NK-92 (cell line): ENCODE measurements around the gene EGF.

Source experiments
- DNase-seq: peaks from one replicate; lab custom pipeline; 2025; ENCODE audit not compliant: unreplicated experiment; lab: John Stamatoyannopoulos, UW

Gene EGF

DNA sequence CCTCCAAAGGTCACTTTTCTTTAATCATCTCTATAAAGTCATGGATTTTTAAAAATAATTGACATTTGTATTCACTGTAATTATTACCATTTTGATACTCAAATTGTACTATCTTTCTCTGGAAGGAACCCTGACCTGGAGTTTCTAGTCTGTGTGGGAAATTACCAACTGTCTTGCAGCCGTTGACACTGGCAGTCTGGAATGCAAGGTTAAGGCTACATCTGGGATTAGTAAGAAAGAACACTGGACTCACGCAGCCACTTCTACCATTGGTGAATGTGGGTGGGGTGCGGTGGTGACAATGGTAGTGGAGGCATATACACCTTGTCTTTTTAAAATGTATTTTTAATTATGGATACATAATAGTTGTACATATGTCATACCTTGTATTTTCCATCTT lies 40.9 kb downstream of the EGF start:
- no peak for DNase-seq

- no peak for DNase-seq
These were observed 42.5 kb downstream of the EGF start for GRCh38 chr4:109955146-109955545.

GRCh38 chr4:109957227-109957626 lies 44.5 kb downstream of the EGF start:
- no peak for DNase-seq

DNA sequence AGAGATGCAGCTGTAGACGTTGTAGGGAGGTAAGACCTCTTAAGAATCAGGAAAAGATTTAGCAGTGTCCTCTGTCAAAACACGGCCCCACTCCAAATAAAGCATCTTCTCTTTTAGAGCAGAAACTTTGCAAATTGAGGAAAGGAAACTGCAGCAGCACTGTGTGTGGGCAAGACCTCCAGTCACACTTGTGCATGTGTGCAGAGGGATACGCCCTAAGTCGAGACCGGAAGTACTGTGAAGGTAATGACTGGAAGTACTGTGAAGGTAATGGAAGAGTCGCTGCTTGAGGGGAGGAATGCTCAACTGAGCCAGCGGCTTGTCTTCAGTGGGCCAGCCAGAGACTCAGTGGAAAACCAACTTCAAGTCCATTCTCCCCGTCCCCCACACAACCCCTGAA lies 46.5 kb downstream of the EGF start:
- no peak for DNase-seq

- DNase-seq: no peak
These were observed 49.7 kb downstream of the EGF start for GRCh38 chr4:109962401-109962800.

- DNase-seq: no peak
These were observed 54.3 kb downstream of the EGF start for GRCh38 chr4:109966891-109967481.

- no peak for DNase-seq
These were observed 55.3 kb downstream of the EGF start for GRCh38 chr4:109967798-109968520.

GRCh38 chr4:109969087-109969486 lies 56.4 kb downstream of the EGF start:
- no peak for DNase-seq

GRCh38 chr4:109969919-109970318 lies 57.2 kb downstream of the EGF start:
- no peak for DNase-seq

GRCh38 chr4:109972786-109973528 lies 60.3 kb downstream of the EGF start:
- DNase-seq: no peak

GRCh38 chr4:109973529-109973905 lies 60.8 kb downstream of the EGF start:
- no peak for DNase-seq

DNA sequence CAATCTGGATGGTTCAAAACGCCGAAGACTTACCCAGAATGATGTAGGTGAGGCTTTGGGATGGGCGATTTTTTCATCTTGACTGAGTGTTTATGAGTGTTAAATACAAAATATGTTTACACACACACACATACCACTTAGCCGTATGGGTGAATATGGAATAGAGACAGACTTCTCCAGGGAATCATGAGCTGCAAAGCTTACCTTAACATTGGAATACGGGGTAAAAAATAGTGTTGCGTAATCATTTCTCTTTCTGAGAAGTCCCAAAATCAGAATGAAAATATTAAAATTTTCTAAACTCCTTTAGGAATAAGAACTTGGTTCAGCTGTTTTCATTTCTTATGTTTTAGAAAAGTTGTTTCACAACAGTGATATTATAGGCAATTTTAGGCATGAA lies 63.5 kb downstream of the EGF start:
- no peak for DNase-seq

DNA sequence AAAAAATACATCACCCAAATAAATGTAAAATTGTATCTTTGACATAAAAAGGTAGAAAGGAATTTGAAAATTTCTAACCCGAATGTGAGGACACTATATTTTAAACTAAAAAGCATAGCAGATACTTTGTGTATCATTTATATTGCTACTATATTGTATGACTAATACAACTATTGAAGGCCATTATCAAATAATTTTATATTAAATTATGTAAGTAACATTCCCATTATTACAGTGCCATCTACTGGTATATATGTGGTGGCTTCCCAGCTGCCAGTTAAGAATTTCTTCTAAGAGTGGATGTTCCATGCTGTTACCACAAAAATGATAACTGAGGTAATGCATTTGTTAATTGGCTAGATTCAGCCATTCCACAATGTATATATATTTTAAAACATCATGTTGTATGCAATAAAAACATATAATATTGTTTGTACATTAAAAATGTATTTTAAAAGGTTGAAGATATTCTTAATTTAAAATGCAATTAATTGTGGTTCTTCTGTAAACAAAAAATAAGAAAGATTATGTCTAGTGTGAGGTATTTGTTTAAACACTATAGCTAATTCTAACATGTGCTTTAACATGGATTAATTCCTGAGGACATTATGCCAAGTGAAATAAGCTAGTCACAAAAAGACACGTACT lies 65.3 kb downstream of the EGF start:
- DNase-seq: no peak

DNA sequence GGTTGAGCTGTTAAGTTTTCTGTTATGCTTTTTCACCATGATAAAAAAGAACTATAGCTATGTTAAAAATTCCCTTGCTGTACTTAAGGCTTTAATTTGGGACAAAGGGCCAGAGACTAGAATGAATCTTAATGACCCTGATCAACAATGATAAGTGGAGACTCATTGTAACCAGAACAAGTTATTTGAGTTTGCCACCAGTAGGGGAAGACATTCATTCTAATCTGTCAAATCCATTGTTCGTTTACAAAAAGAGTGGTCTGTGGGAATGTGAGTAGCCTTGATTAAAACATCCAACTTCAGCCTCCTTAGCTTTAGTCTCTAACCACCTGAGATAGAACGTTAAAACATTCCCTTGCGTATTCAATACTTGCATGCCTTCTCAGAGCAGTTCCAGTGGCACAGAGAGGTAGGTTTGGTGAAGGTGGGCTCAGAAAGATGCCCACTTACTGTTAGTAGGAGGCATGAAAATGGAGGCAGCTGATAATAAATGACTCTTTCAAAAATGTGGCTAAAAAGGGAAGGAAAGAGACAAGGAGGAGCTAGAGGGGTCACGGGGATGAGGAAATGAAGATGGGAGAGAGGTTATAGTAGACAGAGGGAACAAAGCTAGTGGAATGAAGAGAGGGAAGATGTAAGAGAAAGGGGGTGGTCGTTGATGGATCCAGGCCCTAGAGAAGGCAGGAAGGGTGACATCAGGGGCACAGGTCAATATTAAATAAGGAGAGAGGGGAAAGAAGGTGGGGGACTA lies 66.2 kb downstream of the EGF start:
- no peak for DNase-seq

DNA sequence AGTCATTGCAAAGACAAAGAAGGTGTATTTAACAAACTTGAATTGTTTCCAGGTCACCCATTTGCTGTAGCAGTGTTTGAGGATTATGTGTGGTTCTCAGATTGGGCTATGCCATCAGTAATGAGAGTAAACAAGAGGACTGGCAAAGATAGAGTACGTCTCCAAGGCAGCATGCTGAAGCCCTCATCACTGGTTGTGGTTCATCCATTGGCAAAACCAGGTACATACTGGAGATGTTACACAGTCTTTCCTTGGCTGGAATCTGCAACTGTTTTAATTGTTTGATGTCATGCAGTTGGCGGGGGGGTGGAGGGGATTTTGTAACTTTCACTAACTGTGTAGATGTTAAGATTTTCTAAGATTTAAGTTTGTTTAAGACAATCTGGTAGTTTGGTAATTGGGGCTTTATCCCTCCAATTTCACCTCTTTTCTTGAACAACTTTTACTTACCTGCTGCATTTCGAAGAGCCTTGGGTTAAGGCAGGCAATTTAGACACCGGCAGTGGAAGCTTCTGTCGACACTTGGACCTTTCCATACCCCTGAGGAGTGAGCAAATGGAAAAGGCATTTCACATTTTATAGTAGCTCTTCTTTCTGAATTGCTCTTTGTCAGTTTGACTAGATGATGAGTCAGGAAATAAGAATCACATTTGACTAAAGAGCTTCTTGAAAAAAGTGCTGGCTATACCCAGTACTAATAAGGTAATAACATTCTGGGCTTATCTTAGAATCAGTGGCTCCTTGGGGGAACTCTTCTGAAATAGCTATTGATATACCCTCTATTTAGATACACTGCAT lies 67.4 kb downstream of the EGF start:
- no peak for DNase-seq

- no peak for DNase-seq
These were observed 69.3 kb downstream of the EGF start for GRCh38 chr4:109981936-109982335.

DNA sequence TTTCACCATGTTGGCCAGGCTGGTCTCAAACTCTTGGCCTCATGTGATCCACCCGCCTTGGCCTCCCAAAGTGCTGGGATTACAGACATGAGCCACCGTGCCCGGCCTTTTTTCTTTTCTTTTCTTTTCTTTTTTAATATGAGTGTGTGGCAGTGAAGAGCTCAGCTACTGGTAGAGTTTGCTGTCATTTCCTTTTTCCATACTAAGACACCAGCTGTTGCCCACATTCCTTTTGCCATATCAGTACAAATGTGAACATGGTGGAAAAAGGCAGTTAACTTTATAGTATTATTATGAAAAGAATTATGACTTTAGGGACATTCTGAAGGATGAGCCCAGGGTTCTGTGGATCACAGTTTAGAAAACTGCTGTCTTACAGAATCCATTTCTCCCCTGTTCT lies 69.8 kb downstream of the EGF start:
- DNase-seq: no peak

DNA sequence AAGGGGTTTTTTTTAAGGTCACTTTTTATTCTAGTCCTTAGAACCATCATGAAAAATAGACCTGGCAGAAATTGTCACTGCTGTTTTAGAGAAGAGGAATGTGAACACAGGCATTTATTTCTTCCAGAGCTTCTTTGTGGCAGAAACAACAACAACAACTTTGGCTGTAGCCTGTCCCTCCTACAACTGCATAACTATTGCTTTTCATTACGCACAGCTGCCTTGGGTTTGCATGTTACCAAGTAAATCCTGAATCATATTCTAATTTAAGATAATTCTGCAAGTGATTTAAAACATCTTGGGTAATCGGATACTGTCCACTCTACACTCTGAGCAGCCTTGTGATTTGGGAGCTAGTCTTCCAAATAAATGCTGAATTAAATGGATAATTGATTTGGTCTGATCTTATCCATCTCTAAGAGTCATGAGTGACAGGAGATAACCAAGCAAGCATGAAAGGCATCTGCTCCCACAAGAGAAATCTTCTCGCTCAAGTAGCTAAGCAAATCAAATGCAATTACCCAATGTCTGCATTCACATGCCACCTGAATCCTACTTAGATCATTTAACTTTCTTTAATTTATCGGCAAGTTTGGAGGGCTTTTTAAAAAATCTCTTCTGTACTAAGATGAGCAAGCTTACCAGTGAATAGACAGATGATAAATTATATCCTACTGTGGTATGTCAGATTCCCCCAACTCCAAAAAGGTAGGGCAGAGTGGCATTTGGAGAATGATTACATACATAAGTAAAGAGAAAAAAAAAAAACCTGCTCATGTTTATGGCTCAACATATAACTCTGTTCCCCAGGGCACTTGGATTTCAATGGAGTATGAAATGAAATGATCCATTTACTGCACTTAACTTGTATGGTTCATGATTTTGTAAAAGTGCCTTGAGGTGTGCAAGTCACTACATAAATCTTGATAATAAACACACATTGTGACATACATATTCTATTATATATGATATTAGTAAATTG lies 73.6 kb downstream of the EGF start:
- DNase-seq: no peak

GRCh38 chr4:109989044-109989443 lies 76.4 kb downstream of the EGF start:
- no peak for DNase-seq
